Activated naive CD8-positive, alpha-beta T cell treated with anti-CD3 and anti-CD28 coated beads, Interleukin-2, amount 10 ng/mL, durations not matched to agents 7 days and 5 days (primary cell): ENCODE results near the gene NOXA1. TPM values are rescaled to one million over a fixed set of nuclear protein-coding genes. Genes with fewer than 3 reads are reported as not detected.

Experiments
- ATAC-seq: fragments of 150-1000 bp; cut with Tn5 transposase; one replicate; pipeline ENCODE4 v1.10.0; 2021; ENCODE audit warnings: low read depth, moderate library complexity
- POLR2A ChIA-PET: fragments of 350-600 bp; sonication (Branson Sonifier 250); formaldehyde crosslinking; loops from one replicate; lab custom pipeline; 2021; ENCODE audit warnings: antibody characterized with exemption; lab: Charles Lee
- DNase-seq: peaks from one replicate; pipeline ENCODE4 v3.0.0; 2021
- H3K27ac Mint-ChIP-seq: one replicate; pipeline ENCODE4 v1.8.0; 2022; ENCODE audit warnings: mild to moderate bottlenecking, mixed read lengths
- H3K27me3 Mint-ChIP-seq: one replicate; pipeline ENCODE4 v1.8.0; 2022; ENCODE audit warnings: mild to moderate bottlenecking, moderate library complexity, mixed read lengths
- H3K36me3 Mint-ChIP-seq: one replicate; pipeline ENCODE4 v1.8.0; 2021; ENCODE audit warnings: mild to moderate bottlenecking, mixed read lengths
- H3K4me1 Mint-ChIP-seq: one replicate; pipeline ENCODE4 v1.8.0; 2021; ENCODE audit warnings: mixed read lengths
- H3K4me3 Mint-ChIP-seq: one replicate; pipeline ENCODE4 v1.8.0; 2022; ENCODE audit warnings: mild to moderate bottlenecking, moderate library complexity, mixed read lengths
- H3K9me3 Mint-ChIP-seq: one replicate; pipeline ENCODE4 v1.8.0; 2021; ENCODE audit warnings: mixed read lengths
- total RNA-seq, 2 experiments: library from RNA; stranded (reverse); gene quantifications; one replicate each; pipeline ENCODE4 v1.2.3, GENCODE V29; 2021

Gene NOXA1
- total RNA-seq, 2 experiments from 2014 or later = 2.8 to 3.7 TPM

- DNase-seq (peak; percentile 28), ATAC-seq (no peak)
- H3K9me3 Mint-ChIP-seq = no peaks in the 10 kb centered on the region
- H3K4me3 Mint-ChIP-seq = no peak overlapping the region
- no peak overlapping the region for H3K27ac Mint-ChIP-seq
- H3K4me1 Mint-ChIP-seq = peaks cover 14% of the 10 kb centered on the region
- no peaks in the 10 kb centered on the region for H3K27me3 Mint-ChIP-seq
- POLR2A ChIA-PET = interaction anchor here (1.2 kb wide), 1 partner anchor 34 kb away, joined by 4 read pairs; the partner anchor contains the start of genes EXD3 and NOXA1
- H3K36me3 Mint-ChIP-seq = peaks cover 26% of the 10 kb centered on the region
Observed at GRCh38 chr9:137456864-137457405, 33.7 kb downstream of the NOXA1 start.

- Mint-ChIP-seq H3K27ac (no peak overlapping the region), H3K9me3 (no peaks in the 10 kb centered on the region), H3K4me1 (peaks cover 13% of the 10 kb centered on the region), H3K4me3 (no peak overlapping the region), H3K27me3 (no peaks in the 10 kb centered on the region), H3K36me3 (peaks cover 21% of the 10 kb centered on the region)
- DNase-seq (peak; percentile 41), ATAC-seq (no peak)
- POLR2A ChIA-PET = interaction anchor here (1.2 kb wide), 1 partner anchor 34 kb away, joined by 4 read pairs; the partner anchor contains the start of genes EXD3 and NOXA1
Observed at GRCh38 chr9:137457406-137458193, 34.4 kb downstream of the NOXA1 start.

GRCh38 chr9:137458194-137459151 lies 35.3 kb downstream of the NOXA1 start:
- Mint-ChIP-seq H3K27ac (no peak overlapping the region), H3K27me3 (no peaks in the 10 kb centered on the region), H3K36me3 (peaks cover 21% of the 10 kb centered on the region), H3K9me3 (no peaks in the 10 kb centered on the region), H3K4me1 (peaks cover 13% of the 10 kb centered on the region), H3K4me3 (no peak overlapping the region)
- ATAC-seq (peak; percentile 2), DNase-seq (no peak)
- POLR2A ChIA-PET = interaction anchor here (0.7 kb wide), 1 partner anchor 36 kb away, joined by 3 read pairs; the partner anchor contains the start of gene EXD3

GRCh38 chr9:137459152-137459600 lies 36.0 kb downstream of the NOXA1 start, which contains the start of gene NSMF:
TSS of gene NSMF (minus strand) at chr9:137459334. CDS start at chr9:137459102, 232 bp downstream.
- no peaks in the 10 kb centered on the region for H3K9me3 Mint-ChIP-seq
- peak within 1 kb of the TSS; percentile 89 for H3K27ac Mint-ChIP-seq
- peak; percentile 50 for ATAC-seq
- no peaks in the 10 kb centered on the region for H3K27me3 Mint-ChIP-seq
- DNase-seq = peak; percentile 99
- POLR2A ChIA-PET = interaction anchor here (0.6 to 1.4 kb wide), 6 partner anchors 11 to 218 kb away, joined by 3 read pairs; partner anchors contain the start of genes EXD3 and TUBB4B
- peak within 1 kb of the TSS; percentile 57 for H3K4me3 Mint-ChIP-seq
- H3K36me3 Mint-ChIP-seq = peaks cover 18% of the 10 kb centered on the region
- H3K4me1 Mint-ChIP-seq = peaks cover 13% of the 10 kb centered on the region

GRCh38 chr9:137459601-137460362 lies 36.6 kb downstream of the NOXA1 start:
- Mint-ChIP-seq H3K9me3 (no peaks in the 10 kb centered on the region), H3K4me1 (peaks cover 11% of the 10 kb centered on the region), H3K36me3 (peaks cover 13% of the 10 kb centered on the region), H3K27ac (peak overlapping the region; percentile 89), H3K4me3 (peak overlapping the region; percentile 57), H3K27me3 (no peaks in the 10 kb centered on the region)
- peak; percentile 45 for DNase-seq
- POLR2A ChIA-PET = interaction anchor here (0.6 to 1.4 kb wide), 6 partner anchors 10 to 219 kb away, joined by 3 read pairs; partner anchors contain the start of genes EXD3 and TUBB4B
- ATAC-seq = no peak

- H3K36me3 Mint-ChIP-seq = peaks cover 11% of the 10 kb centered on the region
- ATAC-seq (no peak), DNase-seq (peak; percentile 47)
- peaks cover 11% of the 10 kb centered on the region for H3K4me1 Mint-ChIP-seq
- no peaks in the 10 kb centered on the region for H3K9me3 Mint-ChIP-seq
- peak overlapping the region; percentile 30 for H3K4me3 Mint-ChIP-seq
- no peaks in the 10 kb centered on the region for H3K27me3 Mint-ChIP-seq
- H3K27ac Mint-ChIP-seq = peak overlapping the region; percentile 94
- POLR2A ChIA-PET = interaction anchor here (1.4 kb wide), 1 partner anchor 220 kb away, joined by 3 read pairs; the partner anchor contains the start of gene TUBB4B
Observed at GRCh38 chr9:137460363-137461315, 37.4 kb downstream of the NOXA1 start.

GRCh38 chr9:137461316-137461662 lies 38.1 kb downstream of the NOXA1 start:
- H3K4me3 Mint-ChIP-seq = peak overlapping the region; percentile 30

GRCh38 chr9:137461663-137462395 lies 38.6 kb downstream of the NOXA1 start:
- Mint-ChIP-seq H3K36me3 (peaks cover 5% of the 10 kb centered on the region), H3K9me3 (peaks cover 3% of the 10 kb centered on the region), H3K4me1 (peaks cover 8% of the 10 kb centered on the region), H3K27me3 (peaks cover 3% of the 10 kb centered on the region), H3K27ac (peak overlapping the region; percentile 94), H3K4me3 (peak overlapping the region; percentile 78)
- ATAC-seq (peak; percentile 83), DNase-seq (peak; percentile 94)
- POLR2A ChIA-PET = interaction anchor here (0.9 to 1.0 kb wide), 5 partner anchors 9 to 90 kb away, joined by 3 to 5 read pairs (median 3); partner anchors contain the start of genes EXD3 and NOXA1

More at GRCh38 chr9:137461316-137461662, 38.1 kb downstream of the NOXA1 start:
- H3K27me3 Mint-ChIP-seq = peaks cover 2% of the 10 kb centered on the region
- ATAC-seq (no peak), DNase-seq (no peak)
- H3K36me3 Mint-ChIP-seq = peaks cover 8% of the 10 kb centered on the region
- H3K27ac Mint-ChIP-seq = peak overlapping the region; percentile 94
- POLR2A ChIA-PET = interaction anchor here (0.9 to 1.0 kb wide), 5 partner anchors 8 to 91 kb away, joined by 3 to 5 read pairs (median 3); partner anchors contain the start of genes EXD3 and NOXA1
- H3K4me1 Mint-ChIP-seq = peaks cover 8% of the 10 kb centered on the region
- peaks cover 2% of the 10 kb centered on the region for H3K9me3 Mint-ChIP-seq

GRCh38 chr9:137462396-137462985 lies 39.3 kb downstream of the NOXA1 start:
- Mint-ChIP-seq H3K36me3 (peaks cover 4% of the 10 kb centered on the region), H3K27me3 (peaks cover 3% of the 10 kb centered on the region), H3K4me3 (peak overlapping the region; percentile 78), H3K4me1 (peaks cover 8% of the 10 kb centered on the region), H3K9me3 (peaks cover 3% of the 10 kb centered on the region), H3K27ac (peak overlapping the region; percentile 94)
- POLR2A ChIA-PET = interaction anchor here (1.0 to 1.2 kb wide), 7 partner anchors 9 to 222 kb away, joined by 3 to 5 read pairs (median 4); partner anchors contain the start of genes EXD3, NOXA1 and TUBB4B
- DNase-seq (peak; percentile 48), ATAC-seq (no peak)
